HG03159 (cell line): Measurements from ENCODE around the gene CTNND2.
"Not testable (repeated sequence)": the region's sequence is repeated elsewhere in the genome, so short reads cannot be mapped to it uniquely, and the experiment has no call there.

Experiments used
- ATAC-seq: cut with Tn5 transposase; IDR thresholded peaks from one replicate; pipeline ENCODE4 v1.9.1; 2021; ENCODE audit warnings: mild to moderate bottlenecking, moderate library complexity; ENCODE audit not compliant: unreplicated experiment

Gene CTNND2

DNA sequence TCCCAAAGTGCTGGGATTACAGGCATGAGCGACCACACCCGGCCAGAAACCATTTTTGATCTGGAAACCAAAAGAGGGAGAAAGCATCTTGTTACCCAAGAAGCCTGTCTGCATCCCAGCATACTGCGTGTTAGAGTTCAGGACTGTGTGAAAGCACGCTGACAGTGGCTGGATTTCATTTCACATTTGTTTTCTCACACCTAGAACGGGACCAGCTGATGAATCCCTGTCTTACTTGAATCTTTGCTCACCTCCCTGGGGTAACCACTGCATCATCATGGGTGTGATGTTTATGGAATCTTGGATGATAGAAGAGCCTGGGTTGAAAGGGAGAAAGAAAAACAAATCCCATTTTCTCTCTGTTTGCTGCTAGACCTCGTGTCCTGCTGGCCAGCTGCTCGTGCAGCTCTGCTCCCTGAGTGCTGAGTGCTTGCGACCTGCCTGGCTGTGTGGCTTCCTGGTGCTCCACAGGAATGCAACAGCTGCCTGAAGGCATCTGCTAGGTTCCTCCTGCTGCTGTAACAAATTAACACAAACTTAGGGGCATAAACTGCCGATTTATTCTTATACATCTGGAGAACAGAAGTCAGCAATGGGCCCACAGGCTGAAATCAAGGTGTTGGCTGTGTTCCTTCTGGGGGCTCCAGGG, 764.9 kb downstream of the CTNND2 start:
- no peak for ATAC-seq

DNA sequence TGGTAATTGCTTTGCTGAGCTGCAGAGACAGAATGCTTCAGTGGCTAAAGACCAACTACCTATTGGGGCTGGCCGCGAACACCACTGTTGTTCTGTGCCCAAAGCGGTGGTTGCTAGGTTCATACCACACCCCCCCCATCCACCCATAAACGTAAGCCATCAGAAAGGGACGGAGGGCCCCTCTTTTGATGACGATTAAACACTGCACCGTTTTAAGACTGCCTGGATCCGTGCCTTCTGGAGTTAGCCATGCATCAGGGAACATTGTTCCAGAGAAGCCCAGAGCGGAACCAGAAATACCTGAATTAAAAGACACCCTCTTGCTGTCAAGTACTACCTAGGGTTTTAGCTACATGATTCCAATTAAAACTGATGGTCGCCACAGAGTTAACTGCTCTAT, 774.1 kb downstream of the CTNND2 start:
- no peak for ATAC-seq

DNA sequence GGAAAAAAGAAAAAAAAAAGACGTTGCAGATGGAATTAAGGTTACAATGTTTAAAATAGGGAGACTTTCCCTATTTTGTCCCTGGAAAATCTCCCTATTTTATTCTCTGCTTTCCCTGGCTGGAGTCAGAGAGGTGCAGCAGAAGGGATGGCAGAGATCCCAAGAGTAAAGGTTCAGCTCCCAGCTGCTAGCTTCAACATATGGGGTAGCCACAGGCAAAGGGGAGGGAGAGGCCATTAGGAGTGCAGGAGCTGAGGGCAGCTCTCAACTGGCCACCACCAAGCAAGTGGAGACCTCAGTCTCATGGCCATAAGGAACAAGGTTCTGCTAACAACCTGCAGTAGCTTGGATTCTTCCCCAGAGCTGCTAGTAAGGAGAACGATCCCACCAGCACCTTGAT, 776.2 kb downstream of the CTNND2 start:
- no peak for ATAC-seq

DNA sequence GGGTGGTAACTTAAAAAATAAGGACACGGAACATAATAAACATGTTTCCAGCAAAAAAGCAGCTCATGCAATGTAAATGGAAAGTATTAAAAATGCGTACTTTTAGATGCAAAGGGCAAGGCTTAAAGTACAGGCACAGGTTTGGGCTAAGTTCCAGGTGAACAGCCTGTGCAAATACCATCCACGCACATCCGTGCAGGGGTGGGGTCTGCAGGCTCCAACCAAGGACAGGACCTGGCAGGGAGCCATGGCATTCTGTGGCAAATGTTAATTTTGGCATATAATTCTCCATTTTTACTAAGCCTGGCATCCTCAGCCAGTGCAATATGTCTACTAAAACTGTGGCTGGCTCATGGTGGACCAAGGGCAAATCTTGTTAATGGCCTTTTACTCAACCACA, 777.4 kb downstream of the CTNND2 start:
- no peak for ATAC-seq

DNA sequence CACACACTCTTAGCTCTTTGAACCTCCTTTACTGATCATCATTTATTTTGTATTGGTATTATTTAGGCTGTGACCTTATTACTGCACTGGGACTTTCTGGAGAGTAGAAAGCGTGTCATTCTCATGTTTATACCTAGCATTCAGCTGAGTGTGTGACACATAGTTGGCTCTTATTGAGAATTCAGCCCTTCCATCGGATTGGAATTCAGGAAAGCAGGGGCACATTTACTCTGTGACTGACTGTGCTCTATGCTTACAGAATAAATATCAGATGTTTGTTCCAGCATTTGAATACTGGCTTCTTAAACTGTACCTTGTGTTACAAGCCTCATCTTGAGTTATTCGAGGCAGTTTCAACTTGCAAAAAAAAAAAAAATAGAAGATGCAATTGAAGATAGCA, 782.4 kb downstream of the CTNND2 start:
- ATAC-seq: no peak

DNA sequence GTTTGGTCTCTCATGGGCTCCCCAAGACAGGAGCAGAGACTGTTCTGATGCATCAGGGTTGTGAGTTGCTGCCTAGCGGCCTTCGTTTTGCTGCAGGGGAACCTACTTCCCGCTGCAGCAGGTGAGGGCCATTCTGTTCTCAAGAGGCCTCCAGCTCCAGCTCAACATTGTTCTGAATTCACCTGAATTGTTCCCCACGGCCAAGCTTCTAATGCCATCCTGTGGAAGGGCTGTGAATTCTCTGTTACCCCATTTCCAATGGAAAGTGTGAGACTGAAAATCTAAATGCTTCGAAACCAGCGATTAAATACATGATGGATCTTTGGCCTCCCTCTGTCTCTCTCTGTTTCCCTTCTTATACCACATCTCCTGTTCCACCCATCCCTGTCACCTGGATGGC, 794.1 kb downstream of the CTNND2 start:
- no peak for ATAC-seq

DNA sequence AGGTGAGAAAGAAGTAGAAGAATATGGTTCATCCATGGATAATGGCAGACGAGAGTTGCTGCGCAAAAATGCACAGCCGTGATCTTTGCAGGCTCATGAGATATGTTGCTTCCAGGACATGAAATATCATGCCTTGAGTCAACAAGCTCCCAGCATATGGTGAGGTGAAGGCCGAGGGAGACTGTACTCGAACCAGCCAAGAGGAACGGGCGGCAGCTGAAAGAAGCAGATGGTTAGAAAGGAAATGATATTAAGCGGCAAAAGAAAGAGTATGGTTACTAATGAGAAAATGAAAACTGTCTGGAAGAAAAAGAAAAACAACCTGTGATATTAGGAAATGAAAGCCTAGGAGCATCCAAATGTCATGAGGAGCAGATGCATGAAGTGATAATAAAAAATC, 798.5 kb downstream of the CTNND2 start:
- no peak for ATAC-seq

DNA sequence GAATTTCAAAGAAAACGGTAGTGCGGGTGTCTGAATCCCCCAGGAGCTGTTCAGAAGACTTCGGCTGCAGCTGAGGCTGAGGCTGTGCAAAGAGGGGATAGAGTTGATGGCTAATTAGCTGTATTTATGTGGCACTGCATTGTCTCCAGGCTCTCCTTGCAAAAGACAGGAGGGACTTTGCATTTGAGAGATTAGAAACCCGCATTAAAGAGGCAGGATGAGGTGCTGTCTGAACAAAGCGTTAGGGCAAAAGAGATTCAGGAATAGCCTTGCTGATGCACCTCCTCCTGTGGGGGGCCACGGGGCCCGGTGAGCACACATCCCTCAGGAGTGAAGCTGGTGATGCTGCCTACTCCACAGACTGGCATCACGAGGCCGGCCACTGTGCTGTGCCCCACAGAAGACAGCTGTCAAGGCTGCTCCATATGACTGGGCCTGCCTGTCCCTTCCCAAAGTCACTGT, 799.6 kb downstream of the CTNND2 start:
- ATAC-seq: no peak

DNA sequence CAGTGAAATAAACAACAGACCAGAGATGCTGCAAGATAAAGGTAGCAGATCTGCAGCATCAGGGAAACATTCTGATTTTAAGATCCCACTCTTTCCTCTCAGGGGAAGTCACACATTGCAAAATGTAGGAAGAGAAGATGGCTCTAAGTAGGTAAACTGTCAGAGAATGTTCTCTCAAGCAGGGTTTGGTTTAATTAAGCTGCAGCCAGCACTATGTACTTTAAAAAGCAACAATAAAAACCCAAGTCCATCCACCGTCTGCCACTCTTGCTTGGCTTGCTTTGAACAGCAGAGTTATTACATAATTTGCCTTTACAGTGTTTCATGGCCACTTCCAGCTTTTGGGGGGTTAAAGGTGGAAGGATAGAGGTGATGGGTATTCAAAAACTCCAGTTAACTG, 800.0 kb downstream of the CTNND2 start:
- no peak for ATAC-seq

DNA sequence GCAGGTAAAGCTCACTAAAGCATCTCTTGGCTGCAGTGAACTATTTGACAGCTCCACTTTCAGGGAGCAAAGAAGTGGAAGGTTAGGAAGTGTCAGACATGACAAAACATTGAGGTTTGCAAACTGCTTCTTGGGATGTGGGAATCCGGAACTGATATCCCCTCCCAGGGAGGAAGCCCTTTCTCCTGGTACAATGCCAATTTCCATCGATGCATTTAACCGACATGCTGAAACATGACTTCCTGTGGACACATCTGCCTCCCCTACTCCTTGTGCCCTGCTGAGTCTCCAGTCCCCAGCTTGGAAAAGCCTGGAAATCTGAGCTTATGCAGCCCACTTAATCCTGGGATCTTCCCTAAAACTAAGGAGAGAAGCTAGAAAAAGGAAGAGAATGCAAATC, 820.1 kb downstream of the CTNND2 start:
- no peak for ATAC-seq

DNA sequence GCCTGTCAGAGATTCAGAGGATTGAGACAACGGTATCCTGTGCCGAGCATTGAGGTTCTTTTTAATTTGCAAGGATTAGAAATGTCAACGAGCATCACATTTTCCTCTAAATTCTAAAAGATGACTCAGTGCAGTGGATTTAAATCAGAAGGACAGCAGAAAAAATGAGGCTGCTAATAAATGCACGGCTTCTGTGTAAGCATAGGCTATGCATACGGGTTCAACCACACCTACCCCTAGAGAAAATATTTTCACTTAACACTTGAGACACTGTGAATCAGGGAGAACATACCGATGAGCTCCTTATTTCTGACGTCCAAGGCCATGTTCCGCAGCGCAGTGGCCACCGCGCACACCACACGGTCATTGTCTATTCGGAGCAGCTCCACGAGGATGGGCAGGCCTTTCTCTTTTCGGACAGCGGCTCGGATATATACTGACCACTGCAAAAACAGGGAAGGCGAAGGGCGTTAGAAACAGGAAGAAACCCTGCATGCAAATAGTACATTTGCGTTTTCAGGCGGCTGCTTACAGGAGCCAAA, 821.8 kb downstream of the CTNND2 start:
- no peak for ATAC-seq

DNA sequence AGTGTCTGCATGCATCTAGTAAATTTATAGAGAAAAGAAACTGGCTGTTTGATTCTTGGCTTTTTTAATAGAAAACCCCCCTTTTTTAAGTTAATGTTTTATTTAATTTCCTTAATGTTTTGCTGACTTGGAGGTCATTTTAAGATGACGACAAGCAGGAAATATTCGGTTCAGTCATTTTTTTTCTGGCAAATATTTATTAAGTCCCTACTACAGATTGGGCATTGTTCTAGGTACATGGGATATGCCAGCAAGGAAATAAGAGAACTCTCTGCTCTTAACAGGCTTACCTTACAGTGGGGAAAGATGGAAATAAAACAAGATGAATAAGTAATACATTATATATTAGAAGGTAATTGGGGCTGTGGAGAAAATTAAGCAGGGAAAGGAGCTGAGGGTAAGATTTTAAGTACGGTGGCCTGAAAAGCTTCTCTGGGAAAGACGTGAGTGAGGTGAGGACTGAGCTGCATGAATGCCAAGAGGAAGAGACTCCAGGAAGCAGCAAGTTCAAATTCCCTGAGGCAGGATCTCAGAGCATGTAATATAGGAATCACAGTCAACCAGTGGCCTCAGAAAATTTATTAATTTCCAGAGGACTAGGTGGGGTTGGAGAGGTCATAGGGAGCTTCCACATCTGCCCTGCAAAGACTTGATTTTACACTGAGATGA, 827.2 kb downstream of the CTNND2 start:
- no peak for ATAC-seq

DNA sequence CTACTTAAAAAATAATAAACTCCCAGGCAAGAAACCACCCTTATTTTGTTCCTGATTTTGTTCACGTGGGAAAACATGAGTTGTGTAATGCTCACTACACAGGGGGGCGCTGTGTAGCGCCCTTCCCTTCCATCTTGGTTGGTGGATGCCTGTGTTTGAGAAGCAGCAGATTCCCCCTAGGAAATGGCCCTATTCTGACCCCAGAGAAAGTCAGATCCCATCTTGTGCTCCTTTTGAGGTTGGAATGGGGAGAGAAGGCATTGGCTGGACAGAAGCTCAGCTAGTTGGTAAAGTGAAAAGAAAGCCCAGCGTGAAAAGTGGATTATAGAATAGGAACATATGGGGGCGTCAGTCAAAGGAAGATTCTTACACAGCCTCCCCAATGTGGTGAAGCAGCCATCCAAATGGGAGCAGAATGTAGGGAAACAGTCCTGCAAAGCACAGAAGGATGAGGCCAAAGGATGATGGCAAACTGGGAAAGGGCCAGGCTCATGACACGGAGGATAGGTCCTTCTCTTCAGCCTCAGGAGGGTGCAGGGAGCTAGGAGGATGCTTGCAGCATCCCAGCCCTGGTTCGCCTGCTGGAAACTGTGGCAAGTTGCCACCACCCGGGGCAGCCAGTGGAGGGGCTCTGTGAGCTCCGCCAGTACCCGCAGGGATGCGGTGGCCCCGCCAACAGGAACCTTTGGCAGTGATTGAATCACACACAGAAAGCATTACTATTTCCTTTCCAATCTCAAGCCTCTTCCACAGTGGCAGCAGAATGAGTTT, 829.0 kb downstream of the CTNND2 start:
- ATAC-seq: no peak

DNA sequence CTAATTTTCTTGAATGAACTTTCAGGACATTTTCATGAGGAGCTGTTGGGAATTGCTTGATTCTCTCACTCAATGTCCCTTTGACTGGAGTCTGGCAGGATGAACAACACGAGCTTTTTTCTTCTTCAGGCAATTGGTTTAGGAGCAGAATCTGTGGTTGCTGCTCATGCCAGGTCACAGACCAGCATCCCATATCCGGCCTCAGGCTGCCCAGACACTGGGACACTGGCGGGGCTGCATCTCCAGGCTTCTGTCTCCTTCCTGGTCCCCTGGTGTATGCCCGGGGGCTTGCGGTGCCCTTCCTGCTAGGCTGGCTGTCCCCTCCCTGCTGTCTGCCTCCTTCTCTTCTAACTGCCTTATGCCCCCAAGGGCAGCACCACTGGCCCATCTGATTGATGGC, 831.7 kb downstream of the CTNND2 start:
- no peak for ATAC-seq

DNA sequence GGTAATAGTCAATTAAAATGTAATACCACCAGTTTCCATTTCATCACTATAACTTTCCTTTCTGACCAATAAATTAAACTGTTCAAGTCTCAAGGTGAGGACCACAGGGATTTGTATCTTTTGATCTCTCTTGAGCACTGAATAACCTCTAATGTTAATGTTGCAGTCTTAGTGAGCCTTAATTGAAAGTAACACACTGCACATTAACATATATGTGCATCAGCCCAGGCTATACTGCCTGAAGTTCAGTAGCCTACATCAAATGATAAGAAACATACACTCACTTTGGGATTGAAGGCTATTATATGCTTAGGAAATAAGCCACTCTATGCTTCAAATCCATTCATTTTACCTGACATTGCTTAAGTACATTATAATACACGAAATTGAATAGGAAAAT, 832.2 kb downstream of the CTNND2 start:
- no peak for ATAC-seq

DNA sequence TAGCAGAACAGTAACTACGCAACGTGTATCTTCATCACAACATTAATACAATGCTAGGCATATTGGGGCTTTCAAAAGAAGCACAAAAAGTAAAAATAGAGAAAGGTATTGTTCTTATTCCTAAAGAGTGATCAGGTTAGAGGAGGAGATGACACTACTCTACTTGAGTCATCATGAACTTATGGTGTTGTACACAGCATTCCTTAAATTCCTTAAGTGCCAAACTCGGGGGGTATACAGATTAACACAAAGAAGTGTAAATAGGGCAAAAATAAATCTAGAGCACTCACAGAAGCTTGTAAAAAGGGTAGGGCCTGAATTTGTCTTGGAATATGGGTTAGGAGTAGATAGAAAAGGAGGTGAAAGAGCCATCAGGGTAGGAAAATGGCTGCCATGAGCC, 835.2 kb downstream of the CTNND2 start:
- no peak for ATAC-seq

DNA sequence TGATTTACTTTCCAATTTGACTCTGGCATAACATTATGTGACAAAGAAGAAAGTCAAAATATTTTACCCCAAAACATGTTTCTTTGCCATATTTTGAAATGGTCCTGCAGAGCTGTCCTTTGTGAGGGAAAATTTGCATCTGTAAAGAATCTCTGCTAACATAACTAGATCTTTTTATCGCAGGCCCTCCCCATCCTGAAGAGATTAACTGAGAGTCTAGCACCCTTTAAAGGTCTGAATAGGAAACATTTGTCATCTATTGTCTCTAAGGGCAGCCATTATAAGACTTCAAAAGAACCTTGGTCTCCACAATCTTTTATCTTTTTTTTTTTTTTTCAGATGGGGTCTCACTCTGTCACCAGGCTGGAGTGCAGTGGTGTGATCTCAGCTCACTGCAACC, 838.5 kb downstream of the CTNND2 start:
- ATAC-seq: not testable (repeated sequence)

DNA sequence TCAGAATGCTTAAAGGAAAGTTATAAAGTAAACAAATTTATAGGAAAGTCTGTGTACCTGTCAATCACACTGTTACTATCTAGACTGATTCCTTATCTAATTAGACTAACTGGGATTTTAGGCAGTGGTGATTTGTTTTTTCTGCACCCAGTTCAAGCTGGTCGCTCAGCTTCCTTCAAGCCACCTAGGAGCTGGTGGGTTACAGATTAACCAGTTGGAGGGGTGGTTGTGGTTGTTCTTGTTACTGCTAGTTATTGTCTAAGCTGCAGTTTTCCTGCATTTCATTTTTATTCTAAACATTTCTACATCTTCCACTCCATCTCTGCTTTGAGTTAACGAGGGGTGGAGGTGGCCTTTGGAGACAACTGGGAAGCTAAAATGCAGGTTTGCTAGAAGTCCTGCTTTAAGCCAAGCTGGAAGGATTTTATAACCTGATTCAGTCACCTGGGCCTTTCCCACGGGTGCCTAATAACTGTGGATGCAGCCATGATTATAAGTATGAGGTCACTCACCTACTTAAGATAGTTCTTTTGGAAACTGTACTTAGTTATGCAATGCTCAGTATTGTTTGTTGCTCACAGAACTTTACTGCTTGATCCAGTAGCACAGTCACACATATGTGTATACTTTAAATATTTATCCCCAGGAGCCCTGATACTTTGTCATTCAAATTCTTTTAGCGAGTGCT, 839.3 kb downstream of the CTNND2 start:
- ATAC-seq: no peak

DNA sequence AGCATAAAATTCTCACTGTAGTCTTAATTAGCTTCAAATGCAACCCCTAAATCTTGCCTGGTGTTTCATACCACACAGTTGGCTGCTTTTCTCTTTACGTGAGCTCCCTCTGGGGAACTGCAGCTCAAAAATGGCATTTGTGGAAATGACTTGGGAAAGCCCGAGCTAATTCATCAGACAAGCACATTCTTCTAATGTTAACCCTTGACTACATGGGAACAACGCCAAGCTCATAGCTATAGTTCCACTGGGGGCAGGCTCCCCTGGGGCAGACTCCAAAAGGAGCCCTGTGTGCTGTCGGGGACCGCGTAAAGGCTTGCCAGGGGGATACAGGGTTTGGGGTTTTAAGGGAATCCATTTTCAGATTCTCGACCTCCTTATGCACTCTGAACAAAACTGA, 841.8 kb downstream of the CTNND2 start:
- ATAC-seq: no peak

DNA sequence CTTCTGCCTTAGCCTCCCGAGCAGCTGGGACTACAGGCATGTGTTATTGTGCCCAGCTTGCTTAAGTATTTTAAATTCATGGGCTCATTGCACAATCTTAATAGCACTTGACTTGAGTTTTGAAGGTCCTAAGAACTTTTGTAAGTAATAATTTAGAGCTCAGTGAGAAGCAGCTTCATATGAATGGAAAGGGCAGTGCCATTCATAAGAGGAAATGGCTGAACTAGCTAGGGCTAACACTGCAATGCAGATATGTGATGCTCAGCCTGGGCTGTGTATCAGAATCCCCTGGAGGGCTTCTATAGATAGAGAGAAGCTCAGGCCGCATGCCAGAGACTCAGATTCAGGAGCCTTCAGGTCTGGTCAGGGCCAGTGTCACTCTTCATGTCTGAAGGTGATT, 847.7 kb downstream of the CTNND2 start:
- ATAC-seq: no peak

DNA sequence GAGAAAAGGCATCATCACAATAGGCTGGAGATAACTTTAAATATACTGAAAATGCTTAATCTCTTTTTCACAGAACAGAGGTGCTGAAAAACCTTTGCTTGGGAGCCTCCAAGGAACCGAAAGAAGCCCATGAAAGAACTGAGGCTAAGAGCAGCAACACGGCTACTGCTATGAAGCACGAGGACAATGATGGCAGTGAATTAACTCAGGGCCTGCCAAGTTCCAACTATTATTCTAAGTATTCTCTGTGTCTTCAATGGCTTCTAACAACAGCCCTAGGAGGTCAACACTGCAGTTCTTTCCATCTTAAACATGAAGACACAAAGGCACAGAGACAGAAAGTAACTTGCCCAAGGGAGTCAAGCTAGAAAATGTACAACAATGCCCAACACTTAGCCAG, 850.2 kb downstream of the CTNND2 start:
- no peak for ATAC-seq
